Measurements from ENCODE around the gene UIMC1. TPM values are rescaled to one million over a fixed set of nuclear protein-coding genes. Genes with fewer than 3 reads are reported as not detected.
"Not testable (repeated sequence)": the region's sequence is repeated elsewhere in the genome, so short reads cannot be mapped to it uniquely, and the experiment has no call there.

UIMC1 gene
- polyA plus RNA-seq, 12 donors: 15.1 to 47.4 (median 31.0) TPM; not detected in 1

- DNase-seq: not testable (repeated sequence)
Observed at GRCh38 chr5:176873011-176873410, 133.6 kb downstream of the UIMC1 start.

- DNase-seq: not testable (repeated sequence)
Observed at GRCh38 chr5:176872586-176872985, 134.0 kb downstream of the UIMC1 start.

- DNase-seq: not testable (repeated sequence)
Observed at GRCh38 chr5:176870644-176871043, 135.9 kb downstream of the UIMC1 start.

DNA sequence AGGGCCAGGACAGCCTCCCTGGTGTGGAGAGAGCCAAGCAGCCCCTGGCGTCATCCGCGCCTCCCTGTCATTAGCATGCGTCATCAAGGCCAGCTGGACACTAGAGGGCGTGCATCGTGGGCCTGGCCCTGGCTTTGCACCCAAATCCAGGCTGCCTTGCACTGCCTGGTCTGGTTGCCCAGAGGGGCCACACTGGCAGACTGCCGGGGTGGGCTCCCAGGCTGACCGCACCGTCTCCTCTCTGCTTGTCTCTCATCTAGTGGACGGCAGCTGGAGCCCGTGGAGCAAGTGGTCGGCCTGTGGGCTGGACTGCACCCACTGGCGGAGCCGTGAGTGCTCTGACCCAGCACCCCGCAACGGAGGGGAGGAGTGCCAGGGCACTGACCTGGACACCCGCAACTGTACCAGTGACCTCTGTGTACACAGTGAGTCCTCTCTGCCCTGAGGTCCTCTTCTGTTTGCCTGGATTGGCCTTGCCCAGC lies 136.4 kb downstream of the UIMC1 start:
- DNase-seq: no peak

- no peak for DNase-seq
Observed at GRCh38 chr5:176869501-176870109, 137.0 kb downstream of the UIMC1 start.

DNA sequence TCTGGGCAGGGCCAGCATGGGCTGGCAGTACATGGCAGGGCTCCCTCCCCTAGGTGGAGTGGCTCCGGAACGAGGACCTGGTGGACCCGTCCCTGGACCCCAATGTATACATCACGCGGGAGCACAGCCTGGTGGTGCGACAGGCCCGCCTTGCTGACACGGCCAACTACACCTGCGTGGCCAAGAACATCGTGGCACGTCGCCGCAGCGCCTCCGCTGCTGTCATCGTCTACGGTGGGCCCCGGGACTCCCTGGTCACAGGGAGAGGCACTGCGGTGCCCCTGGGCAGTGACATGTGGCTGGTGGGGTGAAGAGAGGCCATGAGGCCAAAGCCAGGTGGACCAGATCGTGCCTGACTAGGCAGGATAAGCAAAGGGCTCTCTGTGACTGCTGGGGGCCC lies 137.8 kb downstream of the UIMC1 start:
- DNase-seq: no peak

GRCh38 chr5:176868126-176868525 lies 138.5 kb downstream of the UIMC1 start:
- no peak for DNase-seq

GRCh38 chr5:176866707-176867310 lies 139.8 kb downstream of the UIMC1 start:
- no peak for DNase-seq

DNA sequence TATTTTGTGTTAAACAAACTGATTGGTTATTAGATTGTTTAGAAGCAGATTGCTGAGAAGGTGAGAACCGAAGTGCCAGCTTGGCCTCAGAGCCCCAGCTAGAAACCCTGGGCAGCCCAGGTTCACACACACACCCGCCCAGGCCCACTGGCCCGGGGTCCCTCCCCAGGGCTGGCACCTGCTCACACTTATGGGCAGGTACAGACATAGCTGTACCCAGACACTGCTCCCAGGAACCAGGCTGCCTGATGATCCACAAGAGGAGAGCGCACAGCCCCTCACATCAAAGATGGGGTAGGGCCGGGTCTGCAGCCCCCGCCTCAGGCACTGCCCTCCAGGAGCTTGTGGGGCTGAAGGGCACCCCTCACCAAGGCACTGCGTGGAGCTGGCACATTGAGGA lies 140.6 kb downstream of the UIMC1 start:
- no peak for DNase-seq

- DNase-seq: no peak
Observed at GRCh38 chr5:176864755-176865154, 141.8 kb downstream of the UIMC1 start.

DNA sequence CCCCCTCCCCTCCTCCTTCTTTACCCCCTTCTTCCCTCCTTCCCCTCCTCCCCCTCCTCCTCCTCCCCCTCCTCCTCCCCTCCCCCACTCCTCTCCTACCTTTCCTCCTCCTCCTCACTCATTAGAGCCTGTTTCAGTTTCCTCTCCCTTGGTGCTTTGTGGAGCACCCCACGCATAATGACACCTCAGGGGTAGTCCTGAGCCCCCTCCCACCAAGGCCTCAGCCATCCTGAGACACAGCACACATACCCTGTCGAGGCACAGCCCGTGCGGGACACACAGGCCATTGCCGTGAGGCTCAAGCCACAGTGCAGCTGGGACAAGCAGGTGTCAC lies 142.8 kb downstream of the UIMC1 start:
- no peak for DNase-seq

- DNase-seq: no peak
Observed at GRCh38 chr5:176863041-176863764, 143.4 kb downstream of the UIMC1 start.

- no peak for DNase-seq
Observed at GRCh38 chr5:176862330-176862995, 144.1 kb downstream of the UIMC1 start.

GRCh38 chr5:176861276-176861675 lies 145.3 kb downstream of the UIMC1 start:
- no peak for DNase-seq

- no peak for DNase-seq
Observed at GRCh38 chr5:176860381-176860780, 146.2 kb downstream of the UIMC1 start.

DNA sequence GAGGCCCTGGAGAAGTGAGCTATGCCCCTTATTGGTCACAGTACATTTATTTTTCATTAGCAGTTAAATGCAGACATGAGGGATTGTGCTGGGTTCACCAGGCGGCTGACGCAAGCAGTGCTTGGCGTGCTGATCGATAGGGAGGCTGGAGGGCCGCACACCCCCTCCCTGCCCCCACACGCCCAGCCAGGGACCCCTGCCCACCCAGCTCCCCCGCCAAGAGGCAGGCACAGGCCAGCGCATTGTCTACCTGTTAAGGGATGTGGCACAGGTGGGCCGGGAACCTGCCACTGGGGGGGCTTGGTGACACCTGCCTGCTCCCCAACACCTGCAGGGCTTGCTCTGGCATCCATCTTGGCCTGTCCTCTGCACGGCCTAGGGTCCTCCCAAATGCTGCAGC lies 146.7 kb downstream of the UIMC1 start:
- DNase-seq: no peak

- no peak for DNase-seq
Observed at GRCh38 chr5:176857894-176858273, 148.7 kb downstream of the UIMC1 start.

GRCh38 chr5:176857216-176857893 lies 149.2 kb downstream of the UIMC1 start:
- DNase-seq: no peak

- no peak for DNase-seq
Observed at GRCh38 chr5:176856746-176857145, 149.8 kb downstream of the UIMC1 start.

DNA sequence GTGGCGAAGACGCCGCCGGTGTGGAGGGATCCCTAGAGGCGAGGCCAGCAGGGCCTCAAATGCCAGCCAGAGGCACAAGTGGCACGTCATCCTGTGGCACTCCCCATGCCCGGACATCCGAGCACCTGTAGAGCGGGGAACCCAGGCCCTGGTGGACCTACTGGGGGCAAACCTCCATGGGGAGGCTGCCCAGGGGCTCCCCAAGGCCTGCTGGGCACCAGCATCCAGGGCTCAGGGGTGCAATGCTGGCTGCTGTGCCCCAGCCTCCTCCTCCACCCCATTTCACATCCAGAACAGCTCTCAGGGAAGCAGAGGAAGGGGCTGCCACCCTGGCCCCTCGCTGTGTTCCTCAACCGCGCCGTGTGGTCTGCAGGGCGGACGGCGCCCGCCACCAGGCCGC lies 151.0 kb downstream of the UIMC1 start:
- no peak for DNase-seq
